Measurements from ENCODE around the gene FOXP2.
"Not testable (repeated sequence)": the region's sequence is repeated elsewhere in the genome, so short reads cannot be mapped to it uniquely, and the experiment has no call there.

FOXP2 gene

DNA sequence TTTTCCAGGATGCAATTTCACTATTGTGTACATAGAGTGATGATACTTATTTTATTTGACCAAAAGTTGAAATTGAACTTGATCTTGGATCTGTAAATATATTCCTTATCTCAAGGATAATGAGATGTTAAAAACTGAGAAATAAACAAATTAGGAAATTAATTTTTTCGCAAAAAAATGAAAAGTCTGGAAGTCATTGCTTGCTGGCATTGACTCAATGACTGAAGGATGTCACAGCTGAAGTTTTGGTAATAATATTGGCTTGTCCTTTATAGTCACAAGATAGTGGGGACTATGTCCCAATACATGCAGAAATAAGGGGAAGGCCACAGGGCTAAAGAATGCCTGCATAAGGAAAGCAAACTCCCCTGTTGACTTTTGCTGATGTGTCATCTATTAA, 92.8 kb downstream of the FOXP2 start:
- DNase-seq: no peak

GRCh38 chr7:114508086-114508485, 93.5 kb downstream of the FOXP2 start:
- DNase-seq: no peak

GRCh38 chr7:114510824-114511223, 96.2 kb downstream of the FOXP2 start:
- not testable (repeated sequence) for DNase-seq

GRCh38 chr7:114519240-114519639, 104.6 kb downstream of the FOXP2 start:
- DNase-seq: no peak

DNA sequence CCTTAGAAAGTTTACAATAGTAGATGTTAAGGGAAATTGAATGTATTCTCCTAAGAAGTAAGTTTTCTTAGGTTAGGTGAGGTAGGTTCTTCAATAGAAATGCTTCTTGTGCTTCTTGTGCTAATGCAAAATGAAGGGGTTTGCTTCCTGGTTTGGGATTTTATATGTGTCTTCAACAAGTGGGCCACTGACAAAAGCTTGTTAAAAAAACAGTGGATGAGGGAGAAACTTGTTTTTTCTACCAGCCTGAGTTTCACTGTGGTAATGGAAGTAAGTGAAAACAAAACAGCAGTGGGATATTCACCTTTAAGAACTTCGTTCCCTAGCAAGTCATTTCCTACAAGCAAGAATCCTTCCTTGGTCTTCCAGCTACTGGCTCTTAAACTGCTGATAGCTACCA, 107.5 kb downstream of the FOXP2 start:
- DNase-seq: no peak

GRCh38 chr7:114527589-114527988, 113.0 kb downstream of the FOXP2 start:
- no peak for DNase-seq

DNA sequence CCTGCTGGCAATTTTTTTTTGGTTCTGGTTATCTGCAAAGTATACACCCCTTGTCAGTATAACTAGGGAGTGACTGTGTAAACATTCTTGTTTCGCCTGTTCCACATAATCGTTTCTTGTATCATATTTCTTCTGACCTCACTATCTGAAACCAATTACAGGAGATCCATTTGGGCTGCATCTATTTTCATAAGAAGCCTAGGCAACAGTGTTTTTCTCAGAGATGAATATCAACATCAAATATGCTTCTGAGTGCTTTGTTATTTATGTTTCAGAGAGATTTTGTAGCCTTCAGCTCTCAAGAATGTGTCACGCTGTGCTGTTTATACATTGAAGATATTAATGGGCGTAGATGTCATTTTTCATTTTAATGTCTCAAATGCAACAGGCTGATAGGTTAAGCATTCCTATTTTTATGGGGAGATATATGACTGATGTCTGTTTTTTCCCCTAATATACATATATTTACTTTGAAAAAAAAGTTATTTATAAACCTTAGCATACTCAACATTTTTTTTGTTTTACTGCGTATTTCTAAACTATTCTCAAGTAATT, 115.5 kb downstream of the FOXP2 start:
- no peak for DNase-seq

GRCh38 chr7:114531326-114531725, 116.7 kb downstream of the FOXP2 start:
- DNase-seq: no peak

GRCh38 chr7:114533131-114533530, 118.5 kb downstream of the FOXP2 start:
- no peak for DNase-seq

DNA sequence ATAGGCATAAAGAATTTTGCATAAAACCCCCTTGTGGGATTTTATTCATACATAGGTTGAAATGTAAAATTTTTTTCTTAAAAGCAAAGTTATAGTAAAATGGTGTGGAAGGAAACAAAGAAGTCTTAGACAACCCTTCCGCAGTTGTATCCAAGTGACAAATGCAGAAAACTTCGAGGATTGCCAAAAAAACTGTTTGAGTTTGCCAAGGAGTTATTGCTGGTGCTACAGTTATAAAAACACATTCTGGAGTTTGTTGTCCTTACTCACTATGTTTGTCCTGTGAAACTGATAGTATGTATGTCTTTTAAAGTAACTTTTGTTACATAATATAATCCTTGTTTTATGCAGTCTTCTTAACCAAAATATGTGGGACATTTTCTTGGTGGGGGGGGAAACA, 120.3 kb downstream of the FOXP2 start:
- no peak for DNase-seq

DNA sequence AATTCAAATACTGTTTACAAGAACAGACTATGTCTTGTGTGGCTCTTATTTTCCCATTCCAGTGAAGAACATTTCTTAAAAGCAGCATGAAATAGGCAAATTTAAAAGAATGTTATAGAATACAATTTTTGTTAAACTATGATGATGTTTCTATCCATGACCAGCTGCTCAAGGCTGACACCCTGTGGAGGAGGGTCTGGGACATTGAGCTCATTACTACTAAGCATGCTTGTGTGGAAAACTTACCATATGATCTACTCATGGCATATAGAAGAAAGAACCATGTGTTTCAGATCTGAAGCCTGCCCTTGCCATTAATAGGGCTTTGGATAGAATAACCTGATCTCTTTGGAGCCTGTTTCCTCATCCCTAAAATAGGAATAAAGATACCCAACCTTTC, 125.0 kb downstream of the FOXP2 start:
- no peak for DNase-seq

DNA sequence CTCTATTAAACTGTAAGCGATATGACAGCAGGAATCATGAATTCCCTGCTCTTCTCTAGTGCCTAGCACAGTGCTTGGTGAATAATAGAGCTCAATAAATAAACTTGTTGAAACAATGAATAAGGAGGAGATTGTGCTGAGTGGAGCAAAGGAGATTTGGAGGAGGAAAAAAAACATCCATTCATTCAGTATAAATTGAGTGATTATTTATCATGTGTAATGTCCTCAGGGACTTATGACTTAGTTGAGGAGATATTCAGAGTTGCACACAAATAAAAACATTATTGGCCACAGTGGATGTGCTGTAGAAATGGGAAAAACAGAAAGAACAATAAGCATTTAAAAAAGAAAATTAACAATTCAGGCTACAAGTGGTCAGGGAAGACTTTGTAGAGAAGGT, 125.7 kb downstream of the FOXP2 start:
- no peak for DNase-seq

- DNase-seq: not testable (repeated sequence)
These were observed 132.7 kb downstream of the FOXP2 start for GRCh38 chr7:114547346-114547745.

- DNase-seq: no peak
These were observed 133.7 kb downstream of the FOXP2 start for GRCh38 chr7:114548081-114548980.

DNA sequence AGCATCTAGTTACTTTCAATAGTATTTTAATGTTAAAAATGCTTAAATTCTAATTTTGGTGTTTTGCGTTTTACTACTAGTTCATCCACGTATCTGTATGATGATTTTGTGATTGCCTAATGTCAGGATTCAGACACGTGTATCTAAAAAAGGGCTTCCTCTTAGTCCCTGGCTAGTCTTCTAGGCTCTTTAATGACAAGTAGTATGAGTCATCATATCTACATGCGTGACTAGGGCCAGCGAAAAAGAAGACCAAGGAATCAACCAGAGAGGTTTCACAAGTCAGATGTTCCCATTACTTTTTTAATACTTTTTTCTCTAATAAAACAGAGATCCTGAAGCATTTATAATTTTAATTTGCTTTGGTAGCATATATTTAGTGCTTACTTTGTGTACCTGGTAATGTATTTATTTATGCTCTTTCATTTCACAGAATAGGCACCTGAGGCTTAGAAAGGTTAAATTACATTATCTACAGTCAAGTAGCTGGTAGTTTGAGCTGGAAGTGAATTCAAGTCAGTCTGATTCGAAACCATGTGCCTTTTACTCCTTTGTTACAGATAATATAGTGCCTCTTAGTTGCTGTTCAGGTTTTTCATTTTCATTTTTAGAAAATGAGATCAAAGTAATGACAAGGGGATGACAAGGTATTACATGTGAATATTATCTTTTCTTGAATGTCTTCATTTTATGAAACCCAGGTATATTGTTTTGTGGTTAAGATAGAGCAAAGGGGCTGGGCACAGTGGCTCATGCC, 140.3 kb downstream of the FOXP2 start:
- DNase-seq: no peak

DNA sequence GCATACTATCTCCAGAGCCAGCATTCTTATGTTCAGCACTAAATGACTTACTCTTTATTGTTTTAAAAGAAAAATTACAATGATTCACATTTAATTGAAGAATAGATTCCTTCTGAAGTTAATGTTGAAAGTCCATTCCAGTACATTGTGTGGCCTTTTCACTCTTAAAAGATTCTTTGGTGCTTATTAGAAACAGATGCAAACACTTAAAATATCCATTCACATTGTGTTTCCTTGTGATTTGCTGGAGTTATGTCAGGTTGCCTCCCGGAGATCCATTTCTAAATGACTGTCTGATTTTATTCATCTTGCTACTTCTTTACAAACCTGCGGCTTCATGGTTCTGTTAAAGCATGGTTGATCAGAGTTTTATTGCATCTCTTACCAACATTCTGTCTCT, 152.8 kb downstream of the FOXP2 start:
- DNase-seq: no peak

GRCh38 chr7:114569220-114569619, 154.6 kb downstream of the FOXP2 start:
- no peak for DNase-seq

DNA sequence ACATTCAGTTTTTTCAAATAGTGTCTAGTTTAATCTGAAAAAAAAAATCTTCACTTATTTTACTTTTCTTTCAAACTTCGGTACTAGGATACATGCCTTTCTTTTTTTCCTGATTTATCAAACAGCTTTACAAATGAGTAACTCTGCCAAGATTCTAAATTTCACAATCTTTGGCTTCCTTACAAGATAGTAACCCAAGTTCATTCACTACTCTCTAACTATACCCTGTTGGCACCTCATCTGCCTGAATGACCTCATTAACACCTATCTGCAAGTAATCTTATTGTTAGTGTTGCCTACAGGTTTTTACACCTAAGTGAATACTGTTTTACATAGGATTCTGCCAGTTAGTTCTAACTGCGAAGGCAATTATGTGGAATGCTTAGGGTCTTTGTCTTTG, 159.8 kb downstream of the FOXP2 start:
- no peak for DNase-seq

DNA sequence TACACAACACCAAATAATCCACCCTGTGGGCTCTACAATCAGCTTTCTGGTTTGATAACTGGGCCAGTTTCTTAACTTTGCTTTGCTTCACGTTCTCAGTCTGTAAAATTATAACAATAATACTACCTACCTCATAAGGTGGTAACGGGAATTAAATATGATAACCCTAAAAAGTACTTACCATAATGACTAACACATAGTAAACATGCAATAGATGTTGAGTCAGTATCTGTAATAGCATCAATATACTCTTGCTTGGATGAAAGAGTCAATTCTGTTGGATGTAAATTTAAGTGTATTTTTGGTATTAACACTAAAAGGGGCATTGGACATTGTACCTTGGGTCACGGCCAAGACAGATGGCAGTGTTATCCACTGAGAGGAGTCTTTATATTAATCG, 160.5 kb downstream of the FOXP2 start:
- DNase-seq: no peak

- not testable (repeated sequence) for DNase-seq
These were observed 166.3 kb downstream of the FOXP2 start for GRCh38 chr7:114580963-114581362.

DNA sequence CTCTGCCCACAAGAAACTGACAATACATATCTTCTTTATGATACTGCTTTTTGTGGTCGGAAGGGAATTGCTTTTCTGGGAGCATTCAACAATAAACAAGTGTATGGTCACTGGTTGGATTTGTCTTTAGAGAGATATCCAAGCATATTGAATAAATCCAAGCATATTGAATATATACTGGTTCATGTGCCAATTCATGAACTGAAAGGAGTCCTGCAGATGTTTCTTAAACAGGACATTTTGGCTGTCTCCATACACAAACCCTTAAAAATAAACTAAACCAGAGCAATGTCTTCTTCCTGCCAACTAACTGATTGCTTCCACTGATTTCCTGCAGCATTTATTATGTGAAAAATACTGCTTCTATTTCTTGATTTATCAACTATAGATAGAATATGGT, 173.9 kb downstream of the FOXP2 start:
- DNase-seq: no peak

DNA sequence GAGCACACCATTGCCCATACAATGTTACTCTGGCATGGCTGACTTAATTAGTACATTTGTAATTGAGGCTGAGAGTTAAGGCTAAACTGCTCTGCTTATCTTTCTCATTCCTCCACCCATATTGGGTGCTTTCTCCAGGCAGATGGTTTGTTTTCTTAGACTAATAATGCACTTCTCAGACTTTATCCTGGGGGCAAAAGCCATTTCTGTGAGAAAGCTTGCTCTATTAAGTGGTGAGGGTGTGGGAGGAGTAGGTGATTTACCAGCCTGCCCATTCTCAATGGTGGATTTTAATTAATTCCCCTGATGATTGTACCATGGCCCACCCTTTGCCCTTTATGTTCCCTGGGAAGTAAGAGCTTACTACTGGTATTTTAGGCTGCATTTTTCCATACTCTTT, 174.8 kb downstream of the FOXP2 start:
- DNase-seq: no peak

- DNase-seq: no peak
These were observed 175.7 kb downstream of the FOXP2 start for GRCh38 chr7:114590298-114590697.

- no peak for DNase-seq
These were observed 184.3 kb downstream of the FOXP2 start for GRCh38 chr7:114598946-114599345.
